Stimulated activated CD8-positive, alpha-beta memory T cell treated with anti-CD3 and anti-CD28 coated beads, Interleukin-15, amount 100 ng/mL, for 1 hour (primary cell): ENCODE data around the gene SLC16A9.
"Not testable (repeated sequence)": the region's sequence is repeated elsewhere in the genome, so short reads cannot be mapped to it uniquely, and the experiment has no call there.

Experiments used
- DNase-seq: peaks from one replicate; pipeline ENCODE4 v3.0.0-alpha.2; 2020; ENCODE audit warnings: low read depth

The SLC16A9 gene

GRCh38 chr10:59709395-59710125, at the start of gene SLC16A9:
Gene SLC16A9 (minus strand): TSS chr10:59709850. CDS start chr10:59684291, 25,559 bp downstream.
- no peak for DNase-seq

GRCh38 chr10:59757966-59758365, 48.3 kb upstream of the SLC16A9 start:
- DNase-seq: no peak

GRCh38 chr10:59754951-59755350, 45.3 kb upstream of the SLC16A9 start:
- DNase-seq: no peak

GRCh38 chr10:59753267-59753666, 43.6 kb upstream of the SLC16A9 start, which contains the start of gene MRLN:
Gene MRLN (minus strand): TSS chr10:59753455.
- no peak for DNase-seq

- DNase-seq: no peak
Measured at GRCh38 chr10:59752278-59752940, 42.8 kb upstream of the SLC16A9 start.

- no peak for DNase-seq
Measured at GRCh38 chr10:59750155-59750945, 40.7 kb upstream of the SLC16A9 start.

- no peak for DNase-seq
Measured at GRCh38 chr10:59748834-59749233, 39.2 kb upstream of the SLC16A9 start.

GRCh38 chr10:59745163-59745650, 35.6 kb upstream of the SLC16A9 start:
- no peak for DNase-seq

- not testable (repeated sequence) for DNase-seq
Measured at GRCh38 chr10:59744762-59745161, 35.1 kb upstream of the SLC16A9 start.

GRCh38 chr10:59744156-59744555, 34.5 kb upstream of the SLC16A9 start:
- DNase-seq: not testable (repeated sequence)

GRCh38 chr10:59741583-59741982, 31.9 kb upstream of the SLC16A9 start:
- DNase-seq: no peak

- no peak for DNase-seq
Measured at GRCh38 chr10:59741048-59741447, 31.4 kb upstream of the SLC16A9 start.

GRCh38 chr10:59736749-59737148, 27.1 kb upstream of the SLC16A9 start:
- no peak for DNase-seq

GRCh38 chr10:59735296-59735695, 25.6 kb upstream of the SLC16A9 start:
- DNase-seq: no peak

GRCh38 chr10:59734014-59734462, 24.4 kb upstream of the SLC16A9 start:
- no peak for DNase-seq

GRCh38 chr10:59733321-59734013, 23.8 kb upstream of the SLC16A9 start:
- DNase-seq: not testable (repeated sequence)

GRCh38 chr10:59732849-59733248, 23.2 kb upstream of the SLC16A9 start:
- not testable (repeated sequence) for DNase-seq

- DNase-seq: not testable (repeated sequence)
Measured at GRCh38 chr10:59729167-59729566, 19.5 kb upstream of the SLC16A9 start.

GRCh38 chr10:59724098-59724938, 14.7 kb upstream of the SLC16A9 start:
- no peak for DNase-seq

GRCh38 chr10:59720377-59720776, 10.7 kb upstream of the SLC16A9 start:
- DNase-seq: no peak

- DNase-seq: no peak
Measured at GRCh38 chr10:59719374-59719773, 9.7 kb upstream of the SLC16A9 start.
